CD4-positive, CD25-positive, alpha-beta regulatory T cell (primary cell): Measurements from ENCODE around the gene MYO7A. TPM values are rescaled to one million over a fixed set of nuclear protein-coding genes. Genes with fewer than 3 reads are reported as not detected.

Source experiments
- ATAC-seq, 2 donors: fragments of 150-1000 bp; cut with Tn5 transposase; one replicate each; pipeline ENCODE4 v1.10.0; 2021; ENCODE audit warnings: low read depth in 2 of 2, moderate number of reproducible peaks in 2 of 2, moderate library complexity in 1 of 2
- DNase-seq, 3 donors: peaks; one replicate each; pipeline versions ENCODE4 v3.0.0 to v3.0.0-alpha.2; 2012 to 2022; ENCODE audit warnings: mixed read lengths in 1 of 3
- H3K27ac ChIP-seq: one replicate; pipeline ENCODE4 v1.7.0; 2013; ENCODE audit warnings: mild to moderate bottlenecking, low read length; ENCODE audit not compliant: insufficient read depth, poor library complexity, severe bottlenecking
- H3K27me3 ChIP-seq: one replicate; pipeline ENCODE4 v1.7.0; 2013; ENCODE audit warnings: low read length; ENCODE audit not compliant: control insufficient read depth, insufficient read depth
- H3K36me3 ChIP-seq: one replicate; pipeline ENCODE4 v1.7.0; 2013; ENCODE audit warnings: mild to moderate bottlenecking, low read length, moderate library complexity; ENCODE audit not compliant: control insufficient read depth, insufficient read depth
- H3K4me1 ChIP-seq: 2 replicates; pipeline ENCODE4 v1.7.0; 2013; ENCODE audit warnings: mild to moderate bottlenecking, low read length; ENCODE audit not compliant: insufficient read depth, control insufficient read depth, poor library complexity, severe bottlenecking
- H3K4me3 ChIP-seq: one replicate; pipeline ENCODE4 v1.7.0; 2013; ENCODE audit warnings: low read depth, mild to moderate bottlenecking, low read length, moderate library complexity
- H3K9me3 ChIP-seq, 2 experiments: 1 replicate in 1 of 2; 2 replicates in 1 of 2; pipeline ENCODE4 v1.7.0; 2013; ENCODE audit warnings: low read length in 2 of 2, mild to moderate bottlenecking in 1 of 2, moderate library complexity in 1 of 2; ENCODE audit not compliant: control insufficient read depth in 2 of 2
- H3K27ac Mint-ChIP-seq, 3 donors: one replicate each; pipeline ENCODE4 v1.8.0; 2020 to 2022; ENCODE audit warnings: mild to moderate bottlenecking in 3 of 3, mixed read lengths in 3 of 3, moderate library complexity in 2 of 3
- H3K27me3 Mint-ChIP-seq: one replicate; pipeline ENCODE4 v1.8.0; 2022; ENCODE audit warnings: mild to moderate bottlenecking, mixed read lengths
- H3K36me3 Mint-ChIP-seq: one replicate; pipeline ENCODE4 v1.8.0; 2020; ENCODE audit warnings: mixed read lengths
- H3K4me1 Mint-ChIP-seq, 4 donors: one replicate each; pipeline ENCODE4 v1.8.0; 2020 to 2022; ENCODE audit warnings: mixed read lengths in 4 of 4, mild to moderate bottlenecking in 1 of 4
- H3K4me3 Mint-ChIP-seq, 4 donors: one replicate each; pipeline ENCODE4 v1.8.0; 2020 to 2022; ENCODE audit warnings: mild to moderate bottlenecking in 4 of 4, mixed read lengths in 4 of 4, moderate library complexity in 3 of 4
- H3K9me3 Mint-ChIP-seq, 7 donors: one replicate each; pipeline ENCODE4 v1.8.0; 2020 to 2022; ENCODE audit warnings: mixed read lengths in 7 of 7, mild to moderate bottlenecking in 3 of 7, moderate library complexity in 2 of 7
- polyA plus RNA-seq, 4 donors: library from polyadenylated mRNA; unstranded; fragments of 300-500 nt; fragmentation: Illumina TruSeq; gene quantifications; one replicate each; pipeline ENCODE4 v1.2.3, GENCODE V29; 2021
- total RNA-seq: library from RNA; stranded (reverse); gene quantifications from one replicate; pipeline ENCODE4 v1.2.3, GENCODE V29; 2022

Gene MYO7A
- total and polyA plus RNA-seq, 5 donors from 2014 or later: 0.12 to 0.84 (median 0.18) TPM; not detected in 1

GRCh38 chr11:77171254-77171653 is 43.2 kb downstream of the MYO7A start:
- ATAC-seq (no peak), DNase-seq (no peak)
- H3K9me3 ChIP-seq: no peaks in the 10 kb centered on the region
- no peak overlapping the region for H3K27ac Mint-ChIP-seq
- H3K36me3 Mint-ChIP-seq: no peaks in the 10 kb centered on the region
- no peaks in the 10 kb centered on the region for H3K27me3 Mint-ChIP-seq
- no peaks in the 10 kb centered on the region for H3K4me1 Mint-ChIP-seq
- no peak overlapping the region for H3K4me3 ChIP-seq
- no peaks in the 10 kb centered on the region for H3K4me1 ChIP-seq
- H3K4me3 Mint-ChIP-seq: no peak overlapping the region
- no peaks in the 10 kb centered on the region for H3K9me3 Mint-ChIP-seq
- H3K36me3 ChIP-seq: no peaks in the 10 kb centered on the region
- no peaks in the 10 kb centered on the region for H3K27me3 ChIP-seq
- H3K27ac ChIP-seq: no peak overlapping the region

GRCh38 chr11:77171885-77172665 is 44.0 kb downstream of the MYO7A start:
- ATAC-seq (no peak), DNase-seq (no peak)
- H3K36me3 ChIP-seq: no peaks in the 10 kb centered on the region
- Mint-ChIP-seq H3K4me3 (no peak overlapping the region), H3K4me1 (no peaks in the 10 kb centered on the region), H3K27me3 (no peaks in the 10 kb centered on the region), H3K27ac (no peak overlapping the region), H3K9me3 (no peaks in the 10 kb centered on the region), H3K36me3 (no peaks in the 10 kb centered on the region)
- no peaks in the 10 kb centered on the region for H3K27me3 ChIP-seq
- H3K4me1 ChIP-seq: no peaks in the 10 kb centered on the region
- no peaks in the 10 kb centered on the region for H3K9me3 ChIP-seq
- no peak overlapping the region for H3K27ac ChIP-seq
- no peak overlapping the region for H3K4me3 ChIP-seq

- Histone ChIP-seq H3K4me3 (no peak overlapping the region), H3K27ac (no peak overlapping the region), H3K4me1 (no peaks in the 10 kb centered on the region), H3K36me3 (no peaks in the 10 kb centered on the region), H3K9me3 (no peaks in the 10 kb centered on the region), H3K27me3 (no peaks in the 10 kb centered on the region)
- ATAC-seq (no peak), DNase-seq (no peak)
- Mint-ChIP-seq H3K27me3 (no peaks in the 10 kb centered on the region), H3K9me3 (no peaks in the 10 kb centered on the region), H3K4me1 (no peaks in the 10 kb centered on the region), H3K27ac (no peak overlapping the region), H3K4me3 (no peak overlapping the region), H3K36me3 (no peaks in the 10 kb centered on the region)
These were observed 44.6 kb downstream of the MYO7A start for GRCh38 chr11:77172666-77172982.

- Histone ChIP-seq H3K4me1 (no peaks in the 10 kb centered on the region), H3K4me3 (no peak overlapping the region), H3K27me3 (no peaks in the 10 kb centered on the region), H3K36me3 (no peaks in the 10 kb centered on the region), H3K27ac (no peak overlapping the region), H3K9me3 (no peaks in the 10 kb centered on the region)
- Mint-ChIP-seq H3K36me3 (no peaks in the 10 kb centered on the region), H3K27ac (no peak overlapping the region), H3K27me3 (no peaks in the 10 kb centered on the region), H3K4me3 (no peak overlapping the region), H3K4me1 (no peaks in the 10 kb centered on the region), H3K9me3 (peaks cover 0 to 3% (median 0%) of the 10 kb centered on the region in 7 donors)
- no peak for ATAC-seq
- DNase-seq: no peak
These were observed 45.4 kb downstream of the MYO7A start for GRCh38 chr11:77173494-77173893.

GRCh38 chr11:77174559-77174958 is 46.5 kb downstream of the MYO7A start:
- Mint-ChIP-seq H3K4me3 (no peak overlapping the region), H3K36me3 (no peaks in the 10 kb centered on the region), H3K4me1 (no peaks in the 10 kb centered on the region), H3K27ac (no peak overlapping the region), H3K9me3 (peaks cover 0 to 3% (median 0%) of the 10 kb centered on the region in 7 donors), H3K27me3 (no peaks in the 10 kb centered on the region)
- Histone ChIP-seq H3K27me3 (no peaks in the 10 kb centered on the region), H3K27ac (no peak overlapping the region), H3K4me3 (no peak overlapping the region), H3K9me3 (no peaks in the 10 kb centered on the region), H3K4me1 (no peaks in the 10 kb centered on the region), H3K36me3 (no peaks in the 10 kb centered on the region)
- ATAC-seq (no peak), DNase-seq (no peak)

- no peak for ATAC-seq
- H3K36me3 ChIP-seq: no peaks in the 10 kb centered on the region
- H3K27me3 Mint-ChIP-seq: no peaks in the 10 kb centered on the region
- no peaks in the 10 kb centered on the region for H3K36me3 Mint-ChIP-seq
- no peaks in the 10 kb centered on the region for H3K4me1 Mint-ChIP-seq
- H3K27ac Mint-ChIP-seq: no peak overlapping the region
- H3K27me3 ChIP-seq: no peaks in the 10 kb centered on the region
- peaks cover 0 to 3% (median 0%) of the 10 kb centered on the region in 7 donors for H3K9me3 Mint-ChIP-seq
- no peak overlapping the region for H3K4me3 Mint-ChIP-seq
- no peak overlapping the region for H3K27ac ChIP-seq
- no peaks in the 10 kb centered on the region for H3K9me3 ChIP-seq
- no peaks in the 10 kb centered on the region for H3K4me1 ChIP-seq
- no peak overlapping the region for H3K4me3 ChIP-seq
- DNase-seq: no peak
These were observed 47.2 kb downstream of the MYO7A start for GRCh38 chr11:77175021-77175842.

GRCh38 chr11:77175869-77176539 is 48.0 kb downstream of the MYO7A start:
- Mint-ChIP-seq H3K27ac (peak overlapping the region in 1 of 3 donors; percentile 58), H3K4me1 (no peaks in the 10 kb centered on the region), H3K36me3 (no peaks in the 10 kb centered on the region), H3K27me3 (no peaks in the 10 kb centered on the region), H3K9me3 (peaks cover 0 to 3% (median 0%) of the 10 kb centered on the region in 7 donors), H3K4me3 (no peak overlapping the region)
- Histone ChIP-seq H3K27me3 (no peaks in the 10 kb centered on the region), H3K9me3 (no peaks in the 10 kb centered on the region), H3K27ac (no peak overlapping the region), H3K4me3 (no peak overlapping the region), H3K36me3 (no peaks in the 10 kb centered on the region), H3K4me1 (no peaks in the 10 kb centered on the region)
- ATAC-seq (peak in 1 of 2 donors; percentile 13), DNase-seq (no peak)
